Suppressor macrophage (primary cell): Measurements from ENCODE around the gene GRIN1.

ENCODE experiments used
- DNase-seq, 4 experiments: peaks; one replicate each; pipeline ENCODE4 v3.0.0-alpha.2; 2020 to 2022
- total RNA-seq, 17 experiments: gene quantifications; one replicate each; lab custom pipeline; 2026; ENCODE audit warnings: mixed read lengths in 6 of 17, inconsistent platforms in 3 of 17; lab: John Stamatoyannopoulos, UW

Gene GRIN1
- total RNA-seq, result 0 to 4.7 (median 0.05) reads per million in 17 experiments

DNA sequence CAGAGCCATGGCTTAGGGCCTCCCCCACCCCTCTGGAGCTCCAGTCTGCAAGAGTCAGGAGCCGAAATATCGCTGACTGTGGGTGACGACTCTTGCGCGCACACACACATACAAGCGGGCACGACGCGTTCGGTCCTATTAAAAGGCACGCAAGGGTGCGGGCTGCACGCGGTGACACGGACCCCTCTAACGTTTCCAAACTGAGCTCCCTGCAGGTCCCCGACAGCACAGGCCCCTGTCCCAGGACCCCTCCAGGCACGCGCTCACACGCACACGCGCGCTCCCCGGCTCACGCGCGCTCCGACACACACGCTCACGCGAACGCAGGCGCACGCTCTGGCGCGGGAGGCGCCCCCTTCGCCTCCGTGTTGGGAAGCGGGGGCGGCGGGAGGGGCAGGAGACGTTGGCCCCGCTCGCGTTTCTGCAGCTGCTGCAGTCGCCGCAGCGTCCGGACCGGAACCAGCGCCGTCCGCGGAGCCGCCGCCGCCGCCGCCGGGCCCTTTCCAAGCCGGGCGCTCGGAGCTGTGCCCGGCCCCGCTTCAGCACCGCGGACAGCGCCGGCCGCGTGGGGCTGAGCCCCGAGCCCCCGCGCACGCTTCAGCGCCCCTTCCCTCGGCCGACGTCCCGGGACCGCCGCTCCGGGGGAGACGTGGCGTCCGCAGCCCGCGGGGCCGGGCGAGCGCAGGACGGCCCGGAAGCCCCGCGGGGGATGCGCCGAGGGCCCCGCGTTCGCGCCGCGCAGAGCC lies at the start of gene GRIN1:
GRIN1 (plus strand) TSS at position 433 of the 746 bp plus-strand sequence. CDS start 333 bp downstream, outside the sequence.
- DNase-seq, result peak; percentile 22 to 76 (median 46)

DNA sequence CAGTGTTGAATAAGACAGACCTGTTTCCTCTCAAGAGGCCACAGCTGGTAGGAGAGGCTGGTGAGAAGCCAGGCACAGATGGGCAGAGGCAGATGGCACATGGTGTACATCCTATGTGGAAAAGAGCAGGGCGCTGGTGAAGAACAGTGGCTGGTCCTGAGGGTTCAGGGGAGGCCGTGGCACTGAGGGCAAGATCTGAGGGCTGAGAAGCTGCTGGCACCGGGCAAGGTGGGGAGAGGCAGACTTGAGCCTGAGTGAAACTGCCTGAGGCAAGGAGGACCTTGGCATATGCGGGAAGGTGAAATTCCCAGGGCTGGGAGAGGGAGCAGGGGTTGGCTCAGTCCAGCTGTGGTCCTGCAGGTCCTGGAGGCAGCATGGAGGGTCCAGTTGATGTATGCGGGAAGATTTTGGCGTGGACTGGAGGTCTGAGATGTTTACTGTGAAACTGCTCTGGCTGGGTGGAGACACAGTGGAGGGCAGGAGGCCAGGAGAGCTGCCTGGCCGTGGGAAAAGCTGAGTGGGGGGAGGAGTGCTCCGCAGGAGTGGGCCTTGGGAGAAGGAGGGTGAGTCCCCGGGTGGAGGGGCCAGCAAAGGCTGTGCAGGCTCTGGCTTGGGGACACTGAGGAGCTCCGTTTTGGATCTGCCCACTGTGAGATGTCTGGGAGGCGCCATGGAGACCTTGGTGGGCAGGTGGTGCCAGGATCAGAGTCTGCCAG lies 49.6 kb upstream of the GRIN1 start:
- DNase-seq, result no peak

DNA sequence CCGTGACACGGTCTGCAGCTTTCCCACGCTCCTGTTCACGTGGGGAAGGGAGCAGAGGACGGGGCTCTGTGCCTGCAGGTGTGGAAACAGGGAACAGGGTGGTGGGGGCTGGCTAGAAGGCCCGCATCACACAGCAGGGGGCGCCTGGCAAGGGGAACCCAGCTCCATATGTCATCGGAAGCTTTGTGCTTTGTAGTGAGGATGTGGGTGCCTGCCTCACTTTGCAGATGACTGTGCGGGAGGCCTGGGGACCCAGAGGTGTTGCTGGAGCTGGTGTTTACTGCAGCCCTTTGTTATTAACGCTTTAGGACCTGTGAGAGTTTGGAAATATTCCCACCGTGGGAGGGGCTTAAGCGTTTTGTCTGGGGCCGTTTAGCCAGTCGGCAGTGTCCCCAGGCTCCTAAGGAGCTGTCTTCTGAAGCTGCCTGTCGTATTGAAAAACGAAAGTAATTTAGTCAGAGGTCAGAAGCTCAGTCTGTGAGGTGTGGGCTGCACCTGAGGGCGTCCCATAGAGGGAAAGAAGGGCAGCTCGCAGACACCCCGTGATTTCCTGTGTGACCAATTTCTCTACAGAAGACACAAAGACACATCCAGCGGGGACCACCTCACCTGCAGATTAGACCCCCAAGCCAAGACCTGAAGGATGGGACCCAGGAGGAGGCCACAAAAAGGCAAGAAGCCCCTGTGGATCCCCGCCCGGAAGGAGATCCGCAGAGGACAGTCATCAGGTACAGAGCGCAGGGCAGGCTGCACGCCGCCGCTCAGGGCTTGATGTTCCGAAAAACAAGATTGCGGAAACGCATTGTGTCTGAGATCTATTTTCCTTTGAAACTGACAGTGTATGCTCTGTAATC lies 43.1 kb upstream of the GRIN1 start:
- DNase-seq, result peak in 1 of 4 experiments; percentile 36

DNA sequence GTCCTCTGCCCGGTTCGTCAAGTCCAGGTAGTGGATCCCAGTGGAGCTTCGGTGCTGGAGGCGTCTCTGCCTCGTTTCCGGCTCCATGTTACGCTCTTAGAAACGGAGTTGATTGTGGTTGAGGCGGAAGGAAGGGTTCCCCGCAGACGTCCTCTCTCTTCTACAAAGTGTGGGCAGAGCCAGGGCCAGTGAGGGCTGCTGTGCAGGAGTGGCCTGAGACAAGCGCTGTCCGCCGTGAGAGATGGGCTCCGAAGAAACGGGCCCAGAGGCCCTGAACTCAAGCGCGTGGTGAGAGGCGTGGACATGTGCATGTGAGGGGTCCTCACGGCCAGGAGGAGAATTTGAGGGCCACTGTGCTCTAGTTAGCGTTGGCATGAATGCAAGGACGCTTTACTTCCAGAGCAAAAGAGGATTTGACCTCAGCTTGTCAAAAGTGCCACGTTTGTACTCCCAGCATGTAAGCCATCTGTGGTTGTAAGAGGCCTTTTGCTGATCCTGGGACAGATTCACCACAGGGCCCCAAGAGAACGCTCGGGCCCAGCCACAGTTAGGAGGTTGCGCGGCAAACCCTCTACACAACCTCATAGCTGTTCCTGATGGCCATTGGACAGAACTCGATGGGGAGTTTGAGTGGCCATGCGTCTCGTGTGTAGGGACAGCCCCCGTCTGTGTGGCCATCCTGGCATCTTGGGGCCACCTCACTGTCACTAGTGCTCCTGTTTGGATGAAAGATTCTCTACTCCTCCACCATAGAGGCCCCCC lies 42.0 kb upstream of the GRIN1 start:
- no peak for DNase-seq

DNA sequence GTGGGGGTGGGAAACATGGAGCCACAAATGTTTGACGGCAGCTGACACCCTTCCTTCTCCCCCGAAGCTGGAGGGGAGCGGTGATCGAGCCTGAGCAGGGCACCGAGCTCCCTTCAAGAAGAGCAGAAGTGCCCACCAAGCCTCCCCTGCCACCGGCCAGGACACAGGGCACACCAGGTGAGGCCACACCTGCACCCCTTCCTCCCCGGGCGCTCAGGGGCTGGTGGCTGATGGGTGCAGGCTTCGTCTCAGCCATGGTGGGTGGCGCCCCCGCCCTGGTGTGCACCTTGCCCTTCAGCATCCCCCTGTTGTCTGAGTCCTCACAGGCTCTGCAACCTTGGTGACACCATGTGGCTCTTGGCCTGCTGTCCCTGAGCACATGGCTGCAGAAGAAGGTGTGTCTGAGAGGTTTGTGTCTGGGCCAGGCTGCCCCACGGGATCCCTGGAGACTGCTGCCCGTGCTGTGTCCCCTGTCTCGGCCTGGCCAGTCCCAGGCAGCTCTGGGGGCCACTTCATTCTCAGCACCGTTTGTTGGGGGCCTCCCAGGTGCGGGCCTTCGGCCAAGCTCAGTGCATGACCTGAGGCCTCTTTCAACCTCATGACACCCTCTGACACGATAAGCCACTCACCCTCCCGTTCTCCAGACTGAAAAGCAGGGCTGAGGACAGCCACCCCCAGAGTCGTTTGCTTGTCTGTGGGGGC lies 41.0 kb upstream of the GRIN1 start:
- DNase-seq, result no peak

DNA sequence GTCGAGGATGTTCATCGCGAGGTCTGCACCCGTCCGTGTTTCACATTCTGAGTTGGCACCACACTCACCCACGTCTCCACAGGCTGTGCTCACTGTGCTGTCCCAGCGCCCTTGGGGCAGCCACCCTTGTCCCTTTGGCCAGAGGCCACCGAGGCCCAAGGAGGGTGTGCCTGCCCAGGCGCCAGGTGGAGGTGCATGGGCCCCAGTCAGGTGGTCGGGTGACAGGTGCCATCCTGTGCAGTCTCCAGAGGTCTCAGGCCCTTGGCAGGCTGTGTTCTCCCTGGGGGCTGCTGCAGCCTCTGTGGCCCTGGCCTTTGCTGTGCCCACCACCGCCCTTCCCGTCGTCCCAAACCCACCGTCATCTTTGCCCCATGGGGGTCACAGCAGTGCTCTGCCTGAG lies 39.7 kb upstream of the GRIN1 start:
- no peak for DNase-seq

DNA sequence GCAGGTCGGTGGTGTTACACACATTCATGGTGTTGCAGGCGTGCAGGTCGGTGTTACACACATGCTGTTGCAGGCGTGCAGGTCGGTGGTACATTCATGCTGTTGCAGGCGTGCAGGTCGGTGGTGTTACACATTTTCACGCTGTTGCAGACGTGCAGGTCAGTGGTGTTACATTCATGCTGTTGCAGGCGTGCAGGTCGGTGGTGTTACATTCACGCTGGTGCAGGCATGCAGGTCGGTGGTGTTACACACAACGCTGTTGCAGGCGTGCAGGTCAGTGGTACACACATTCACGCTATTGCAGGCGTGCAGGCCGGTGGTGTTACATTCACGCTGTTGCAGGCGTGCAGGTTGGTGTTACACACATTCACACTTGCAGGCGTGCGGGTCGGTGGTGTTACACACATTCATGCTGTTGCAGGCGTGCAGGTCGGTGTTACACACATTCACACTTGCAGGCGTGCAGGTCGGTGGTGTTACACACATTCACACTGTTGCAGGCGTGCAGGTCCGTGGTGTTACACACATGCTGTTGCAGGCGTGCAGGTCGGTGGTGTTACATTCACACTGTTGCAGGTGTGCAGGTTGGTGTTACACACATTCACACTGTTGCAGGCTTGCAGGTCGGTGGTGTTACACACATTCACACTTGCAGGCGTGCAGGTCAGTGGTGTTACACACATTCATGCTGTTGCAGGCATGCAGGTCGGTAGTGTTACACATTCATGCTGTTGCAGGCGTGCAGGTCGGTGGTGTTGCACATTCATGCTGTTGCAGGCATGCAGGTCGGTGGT lies 35.6 kb upstream of the GRIN1 start:
- DNase-seq, result no peak

DNA sequence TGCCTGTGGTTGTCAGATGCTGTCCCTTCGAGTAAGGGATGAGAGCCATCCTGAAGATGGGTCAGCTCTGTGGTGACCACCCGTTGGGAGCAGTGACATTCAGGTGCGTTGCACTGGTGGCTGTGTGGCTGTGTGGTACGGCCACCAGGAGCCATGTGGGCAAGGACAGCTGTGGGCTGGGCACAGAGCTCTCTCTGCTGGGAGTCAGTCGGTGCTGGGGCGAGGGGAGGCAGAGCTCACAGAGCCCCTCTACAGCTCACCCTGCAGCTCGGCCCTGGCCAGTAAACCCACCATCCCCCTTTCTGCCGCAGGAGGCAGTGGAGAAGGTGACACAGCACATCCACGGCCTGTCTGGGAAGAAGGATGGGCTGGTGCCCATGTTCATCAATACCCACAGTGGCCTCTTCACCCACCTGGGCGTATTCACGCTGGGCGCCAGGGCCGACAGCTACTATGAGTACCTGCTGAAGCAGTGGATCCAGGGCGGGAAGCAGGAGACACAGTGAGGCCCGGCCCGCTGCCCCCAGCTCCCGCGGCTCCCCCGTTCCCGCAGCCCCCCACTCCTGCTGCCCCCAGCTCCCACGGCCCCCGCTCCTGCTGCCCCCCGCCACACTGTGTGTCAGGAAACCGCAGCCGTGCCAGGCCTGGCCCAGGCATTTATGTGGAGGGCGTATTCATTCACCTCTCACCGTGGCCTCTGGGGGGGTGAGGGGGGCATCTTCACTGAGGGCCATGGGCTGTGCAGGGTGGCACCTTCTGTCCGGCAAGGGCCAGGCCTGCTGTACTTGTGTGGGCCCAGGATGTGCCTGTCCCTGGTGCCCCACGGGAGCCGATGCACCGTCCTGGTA lies 32.9 kb upstream of the GRIN1 start:
- no peak for DNase-seq

DNA sequence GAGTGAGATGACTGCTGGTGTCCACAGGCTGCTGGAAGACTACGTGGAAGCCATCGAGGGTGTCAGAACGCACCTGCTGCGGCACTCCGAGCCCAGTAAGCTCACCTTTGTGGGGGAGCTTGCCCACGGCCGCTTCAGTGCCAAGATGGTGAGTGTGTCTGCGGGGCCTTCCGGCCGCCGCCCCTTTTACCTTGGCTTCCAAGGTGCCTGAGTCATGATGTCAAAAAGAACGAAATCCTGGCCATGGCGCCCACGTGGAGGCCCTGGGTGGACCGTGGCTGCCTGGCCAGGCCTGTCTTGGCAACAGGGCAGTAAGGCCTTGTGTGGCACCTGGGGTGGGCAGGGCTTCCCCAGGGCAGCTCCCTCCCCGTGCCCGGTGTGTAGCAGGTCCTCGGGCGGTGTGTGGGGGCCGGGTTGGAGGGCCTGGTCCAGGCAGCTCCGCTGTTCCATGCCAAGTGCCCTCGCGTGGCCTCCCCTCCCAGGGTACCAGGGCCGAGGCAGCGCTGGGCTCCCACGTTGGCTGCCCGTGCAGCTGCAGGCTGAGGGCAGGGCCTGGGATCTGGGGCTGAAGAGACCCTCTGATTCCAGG lies 32.2 kb upstream of the GRIN1 start:
- DNase-seq, result no peak

DNA sequence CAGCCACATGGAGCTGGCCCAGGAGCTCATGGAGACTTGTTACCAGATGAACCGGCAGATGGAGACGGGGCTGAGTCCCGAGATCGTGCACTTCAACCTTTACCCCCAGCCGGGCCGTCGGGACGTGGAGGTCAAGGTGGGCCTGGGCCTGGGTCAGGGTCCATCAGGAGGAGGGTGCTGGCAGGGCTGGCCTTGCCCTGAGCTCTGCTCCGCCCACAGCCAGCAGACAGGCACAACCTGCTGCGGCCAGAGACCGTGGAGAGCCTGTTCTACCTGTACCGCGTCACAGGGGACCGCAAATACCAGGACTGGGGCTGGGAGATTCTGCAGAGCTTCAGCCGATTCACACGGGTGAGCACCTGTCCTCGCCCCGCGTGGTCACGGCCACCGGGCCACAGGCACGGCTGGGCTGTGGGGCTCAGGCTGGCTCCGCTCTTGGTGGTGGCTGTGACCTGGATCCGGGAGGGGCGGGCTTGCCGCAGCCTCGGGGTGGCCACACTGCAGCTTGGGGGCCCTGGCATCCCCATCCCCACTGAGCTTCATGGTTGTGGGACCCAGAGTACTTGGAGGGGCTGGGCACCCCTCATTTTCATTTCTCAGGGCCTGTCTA lies 31.5 kb upstream of the GRIN1 start:
- DNase-seq, result no peak

DNA sequence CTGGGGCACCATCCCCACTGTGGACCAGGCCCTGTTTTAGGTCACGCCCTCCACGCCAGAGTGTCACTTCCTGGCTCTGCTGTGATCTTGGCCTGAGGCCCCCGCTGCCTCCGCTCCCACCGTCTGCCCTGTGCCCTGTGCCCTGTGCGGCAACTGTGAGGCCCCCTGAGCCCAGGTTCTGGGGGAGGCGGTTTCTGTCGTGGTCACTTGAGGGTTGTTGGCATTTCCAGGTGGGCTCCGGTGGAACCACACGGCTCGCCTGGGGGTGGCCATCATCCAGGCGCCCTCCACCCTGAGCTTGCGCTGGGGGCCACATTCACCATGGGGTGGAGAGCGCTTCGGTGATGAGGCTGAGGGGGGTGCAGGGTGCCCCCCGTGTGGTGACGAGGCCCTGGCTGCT lies 31.0 kb upstream of the GRIN1 start:
- DNase-seq, result no peak

DNA sequence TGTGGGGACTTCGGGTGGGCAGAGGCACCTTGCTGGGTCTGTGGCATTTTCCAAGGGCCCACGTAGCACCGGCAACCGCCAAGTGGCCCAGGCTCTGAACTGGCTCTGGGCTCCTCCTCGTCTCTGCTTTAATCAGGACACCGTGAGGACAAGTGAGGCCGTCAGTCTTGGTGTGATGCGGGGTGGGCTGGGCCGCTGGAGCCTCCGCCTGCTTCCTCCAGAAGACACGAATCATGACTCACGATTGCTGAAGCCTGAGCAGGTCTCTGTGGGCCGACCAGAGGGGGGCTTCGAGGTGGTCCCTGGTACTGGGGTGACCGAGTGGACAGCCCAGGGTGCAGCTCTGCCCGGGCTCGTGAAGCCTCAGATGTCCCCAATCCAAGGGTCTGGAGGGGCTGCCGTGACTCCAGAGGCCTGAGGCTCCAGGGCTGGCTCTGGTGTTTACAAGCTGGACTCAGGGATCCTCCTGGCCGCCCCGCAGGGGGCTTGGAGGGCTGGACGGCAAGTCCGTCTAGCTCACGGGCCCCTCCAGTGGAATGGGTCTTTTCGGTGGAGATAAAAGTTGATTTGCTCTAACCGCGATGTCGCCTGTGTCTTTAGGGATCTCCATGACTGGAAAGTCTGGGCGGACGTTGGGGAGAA lies 30.2 kb upstream of the GRIN1 start:
- DNase-seq, result no peak

DNA sequence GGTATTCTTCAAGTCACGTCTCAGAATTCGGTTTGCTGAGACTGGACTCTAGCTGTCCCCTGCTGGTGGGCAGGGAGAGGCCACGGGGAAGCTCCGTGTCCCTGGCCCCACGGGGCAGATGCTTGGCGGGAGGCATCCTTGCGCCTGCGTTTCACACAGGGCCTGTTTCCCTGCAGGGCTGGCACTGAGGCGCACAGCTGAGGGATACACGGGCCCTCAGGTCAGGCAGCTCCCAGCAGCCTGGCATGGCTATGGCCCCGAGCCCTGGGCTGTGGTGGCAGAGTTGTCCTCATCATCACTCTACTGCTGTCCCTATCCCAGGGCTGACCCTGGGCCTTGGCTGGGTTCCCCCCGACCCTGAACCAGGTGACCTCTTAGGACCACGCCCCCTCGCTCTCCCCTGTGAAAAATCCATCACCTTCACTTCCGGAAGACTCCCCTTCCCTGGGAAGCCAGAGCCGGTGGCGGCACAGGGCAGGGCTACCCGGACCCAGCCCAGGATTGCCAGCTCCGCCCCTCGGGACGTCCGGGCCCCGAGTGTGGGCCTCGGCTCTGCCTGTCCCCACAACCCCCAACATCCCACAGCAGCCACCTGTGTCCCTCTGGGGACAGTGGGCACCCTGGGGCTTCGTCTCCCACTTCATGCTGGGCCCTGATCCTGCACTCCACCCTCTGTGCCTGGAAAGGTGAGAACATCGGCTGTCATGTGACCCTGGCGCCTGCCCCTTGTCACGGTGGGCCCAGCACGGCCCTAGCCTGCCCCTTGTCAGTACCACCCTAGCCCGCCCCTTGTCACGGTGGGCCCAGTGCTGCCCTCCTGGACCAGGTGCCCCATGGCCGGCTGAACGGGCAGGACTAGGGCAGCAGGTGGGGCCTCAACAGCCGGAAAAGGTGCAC lies 29.5 kb upstream of the GRIN1 start:
- no peak for DNase-seq

DNA sequence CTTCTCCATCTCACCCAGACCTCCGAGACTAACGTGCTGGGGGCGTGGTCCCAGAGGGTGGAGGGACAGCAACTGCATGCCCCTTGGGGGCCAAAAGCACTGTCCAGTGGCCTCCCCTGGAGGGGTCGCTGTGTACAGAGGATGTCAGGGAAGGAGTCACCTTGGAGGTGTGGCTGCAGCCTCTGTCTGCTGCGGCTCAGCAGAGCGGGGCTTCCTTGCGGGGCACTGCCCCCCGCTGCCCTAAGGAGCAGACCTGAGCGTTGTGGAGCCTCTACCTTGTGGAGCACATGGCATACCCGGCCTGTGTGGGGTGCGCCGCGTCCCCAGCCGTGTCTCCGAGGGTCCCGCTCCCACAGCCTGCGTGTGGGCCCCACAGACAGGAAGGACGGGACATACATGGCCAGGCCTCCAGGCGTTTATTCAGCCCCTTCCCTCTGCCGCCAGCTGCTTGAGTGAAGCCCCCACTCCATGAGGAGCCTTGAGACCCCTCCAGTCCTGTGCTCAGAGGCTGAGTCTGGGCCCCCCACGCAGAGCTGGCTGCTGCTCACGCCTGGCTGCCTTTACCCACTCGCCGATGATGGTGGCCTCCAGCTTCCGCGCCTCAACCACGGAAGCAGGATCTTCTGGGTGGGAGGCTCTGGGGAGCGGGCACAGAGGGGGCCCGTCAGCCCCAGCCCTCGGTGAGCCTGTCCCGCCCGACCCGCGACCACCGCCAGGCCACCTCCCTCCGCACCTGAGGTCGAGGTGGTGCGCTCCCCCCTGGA lies 28.6 kb upstream of the GRIN1 start:
- DNase-seq, result no peak

DNA sequence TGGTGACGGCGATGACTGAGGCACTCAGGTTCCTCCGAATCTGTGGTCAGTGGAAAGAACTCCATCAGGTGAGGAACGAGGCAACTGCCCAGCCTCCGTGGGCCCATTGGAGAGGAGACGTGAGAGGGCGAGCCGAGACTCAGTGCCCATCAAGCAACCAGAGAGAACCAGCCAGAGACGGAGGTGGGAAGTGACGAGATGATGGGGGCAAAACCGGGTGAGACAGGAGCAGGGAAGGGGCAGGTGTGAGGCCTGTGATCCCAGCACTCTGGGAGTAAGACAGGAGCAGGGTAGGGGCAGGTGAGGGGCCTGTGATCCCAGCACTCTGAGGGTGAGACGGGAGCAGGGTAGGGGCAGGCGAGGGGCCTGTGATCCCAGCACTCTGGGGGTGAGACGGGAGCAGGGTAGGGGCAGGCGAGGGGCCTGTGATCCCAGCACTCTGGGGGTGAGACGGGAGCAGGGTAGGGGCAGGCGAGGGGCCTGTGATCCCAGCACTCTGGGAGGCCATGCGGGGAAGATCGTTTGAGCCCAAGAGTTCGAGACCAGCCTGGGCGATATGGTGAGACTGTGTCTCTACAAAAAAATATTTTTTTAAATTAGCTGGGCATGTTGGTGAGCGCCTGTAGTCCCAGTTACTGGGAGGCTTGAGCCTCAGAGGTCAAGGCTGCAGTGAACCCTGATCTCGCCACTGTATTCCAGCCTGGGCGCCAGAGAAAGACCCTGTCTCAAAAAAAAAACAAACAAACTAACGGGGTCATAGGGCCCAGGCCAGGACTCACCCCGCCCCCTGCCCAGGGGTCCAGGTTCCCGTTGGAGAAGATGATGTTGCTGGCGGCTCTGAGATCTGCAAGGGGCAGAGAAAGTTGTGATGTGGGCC lies 27.8 kb upstream of the GRIN1 start:
- DNase-seq, result no peak
